Mesendoderm (in vitro differentiated cells): ENCODE data around the gene CCDC150.
"Not testable (repeated sequence)": the region's sequence is repeated elsewhere in the genome, so short reads cannot be mapped to it uniquely, and the experiment has no call there.

ENCODE experiments used
- DNase-seq: peaks from one replicate; pipeline ENCODE4 v3.0.0; 2013
- H2AK5ac ChIP-seq: 2 replicates; pipeline ENCODE4 v1.6.1; 2013; ENCODE audit warnings: low read length, inconsistent platforms
- H2BK120ac ChIP-seq: 2 replicates; pipeline ENCODE4 v1.6.1; 2013; ENCODE audit warnings: low read depth, mild to moderate bottlenecking, low read length, moderate library complexity, mixed read lengths
- H2BK15ac ChIP-seq: replicated peaks from 2 replicates; pipeline ENCODE4 v1.6.1; 2013; ENCODE audit warnings: low read depth, mild to moderate bottlenecking, moderate library complexity
- H2BK5ac ChIP-seq: 2 replicates; pipeline ENCODE4 v1.6.1; 2013; ENCODE audit warnings: low read length, inconsistent platforms
- H3K18ac ChIP-seq: 2 replicates; pipeline ENCODE4 v1.6.1; 2013; ENCODE audit warnings: mild to moderate bottlenecking, low read length, mixed read lengths
- H3K23ac ChIP-seq: one replicate; pipeline ENCODE4 v1.6.1; 2013; ENCODE audit warnings: low read length
- H3K27ac ChIP-seq: 2 replicates; pipeline ENCODE4 v1.5.1; 2013; ENCODE audit warnings: low read depth, mild to moderate bottlenecking, inconsistent platforms, low read length, moderate library complexity
- H3K27me3 ChIP-seq: 2 replicates; pipeline ENCODE4 v1.6.1; 2013; ENCODE audit warnings: low read length, control low read depth, mild to moderate bottlenecking, inconsistent platforms; ENCODE audit not compliant: insufficient read depth, poor library complexity
- H3K36me3 ChIP-seq: 2 replicates; pipeline ENCODE4 v1.6.1; 2013; ENCODE audit warnings: low read length, inconsistent platforms; ENCODE audit not compliant: control insufficient read depth, insufficient read depth
- H3K4ac ChIP-seq: one replicate; pipeline ENCODE4 v1.6.1; 2013; ENCODE audit warnings: low read depth, mild to moderate bottlenecking, low read length, moderate library complexity
- H3K4me1 ChIP-seq: 2 replicates; pipeline ENCODE4 v1.6.1; 2013; ENCODE audit warnings: low read depth, low read length, inconsistent platforms; ENCODE audit not compliant: control insufficient read depth
- H3K4me2 ChIP-seq: 2 replicates; pipeline ENCODE4 v1.6.1; 2013; ENCODE audit warnings: low read length
- H3K4me3 ChIP-seq: 2 replicates; pipeline ENCODE4 v1.5.1; 2013; ENCODE audit warnings: mild to moderate bottlenecking, low read length
- H3K56ac ChIP-seq: one replicate; pipeline ENCODE4 v1.6.1; 2013; ENCODE audit warnings: low read length
- H3K79me1 ChIP-seq: 2 replicates; pipeline ENCODE4 v1.6.1; 2013; ENCODE audit warnings: low read length, inconsistent platforms
- H3K79me2 ChIP-seq: 2 replicates; pipeline ENCODE4 v1.6.1; 2013; ENCODE audit warnings: mild to moderate bottlenecking, low read length; ENCODE audit not compliant: control insufficient read depth, insufficient read depth
- H3K9ac ChIP-seq: 2 replicates; pipeline ENCODE4 v1.6.1; 2013; ENCODE audit warnings: low read length, inconsistent platforms
- H4K5ac ChIP-seq: one replicate; pipeline ENCODE4 v1.6.1; 2013; ENCODE audit warnings: low read length
- H4K8ac ChIP-seq: one replicate; pipeline ENCODE4 v1.6.1; 2013; ENCODE audit warnings: low read depth, mild to moderate bottlenecking, control low read depth, low read length, moderate library complexity
- WGBS: extraction: QIAGEN DNeasy Blood & Tissue Kit; methylation state at CpG from one replicate; pipeline ENCODE4 v1.1.7; 2013; ENCODE audit warnings: low lambda C conversion rate, missing lambda C conversion rate; ENCODE audit not compliant: insufficient coverage; ENCODE audit errors: extremely low coverage; 5-methylcytosine and 5-hydroxymethylcytosine counted together

Gene CCDC150

DNA sequence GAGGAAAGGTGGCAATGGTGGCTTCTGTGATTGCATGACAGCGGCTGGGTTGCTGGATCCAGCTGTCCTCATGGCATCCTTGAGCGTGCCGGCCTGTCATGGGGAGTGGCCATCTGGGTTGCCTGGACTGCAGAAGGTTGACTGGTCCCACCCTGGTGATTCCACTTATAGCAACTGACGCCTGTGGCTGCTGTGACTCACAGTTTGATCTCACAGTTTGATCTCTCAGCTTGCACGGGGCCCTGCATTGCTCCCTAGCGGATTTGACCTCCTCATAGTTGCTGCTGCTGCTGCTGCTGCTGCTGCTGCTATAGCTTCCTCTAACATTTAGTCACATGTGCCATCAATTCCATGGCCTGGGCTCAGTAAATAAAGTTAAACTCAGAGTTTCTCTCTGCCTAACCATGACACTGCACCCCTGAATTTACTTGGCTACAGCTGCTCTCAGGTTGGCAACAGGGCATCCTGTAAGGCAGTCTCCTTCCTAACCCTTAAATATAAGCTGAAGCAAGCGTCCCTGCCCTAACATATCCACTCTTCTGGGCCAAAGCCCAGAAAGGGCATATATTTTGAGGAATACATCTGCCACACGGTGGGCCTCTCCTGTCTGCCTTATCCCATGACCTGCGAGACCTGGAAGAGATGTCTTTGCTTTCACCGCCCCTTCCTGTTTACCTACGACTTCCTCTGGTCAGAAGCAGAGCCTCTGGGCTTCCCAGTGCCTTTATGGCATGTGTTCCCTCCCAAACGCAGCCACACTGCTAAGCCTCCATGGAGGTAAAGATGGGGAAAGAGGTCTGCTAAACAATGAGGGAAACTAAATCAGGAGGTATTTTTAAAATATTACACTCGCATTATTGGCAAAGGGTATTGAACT, 37.8 kb upstream of the CCDC150 start:
- Histone ChIP-seq H3K27ac (no peak overlapping the region), H3K18ac (no peak overlapping the region), H3K4ac (no peak overlapping the region), H3K23ac (no peak overlapping the region), H3K36me3 (no peaks in the 10 kb centered on the region), H2BK120ac (no peak overlapping the region), H3K9ac (no peak overlapping the region), H4K8ac (no peak overlapping the region), H2BK15ac (no peak overlapping the region), H3K4me2 (no peak overlapping the region), H2BK5ac (no peak overlapping the region), H3K4me1 (peaks cover 3% of the 10 kb centered on the region), H4K5ac (no peak overlapping the region), H2AK5ac (no peak overlapping the region), H3K27me3 (no peaks in the 10 kb centered on the region), H3K79me2 (no peaks in the 10 kb centered on the region), H3K4me3 (no peak overlapping the region), H3K56ac (peak overlapping the region; percentile 31), H3K79me1 (no peaks in the 10 kb centered on the region)
- WGBS = no CpG with 5 or more reads among the region's 13 CpGs
- DNase-seq = peak; percentile 52

DNA sequence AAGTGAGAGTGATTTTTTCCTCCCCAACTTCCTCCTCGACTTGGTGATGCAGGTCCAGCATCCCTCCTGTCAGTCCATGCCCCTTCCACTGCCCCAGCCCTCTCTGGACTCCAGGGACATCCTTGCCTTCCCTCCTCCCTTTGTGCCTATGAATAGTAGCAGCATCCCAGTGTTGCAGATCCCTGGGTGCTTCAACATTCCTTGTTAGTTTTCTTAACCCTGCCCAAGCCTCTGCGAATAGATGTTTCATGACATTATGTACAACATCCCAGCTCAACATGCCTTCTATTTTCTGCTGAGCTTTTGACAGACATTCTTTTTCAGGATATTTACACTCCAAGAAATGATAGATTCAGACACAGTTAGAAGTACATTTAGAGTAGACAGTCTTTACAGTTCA, 35.3 kb upstream of the CCDC150 start:
- Histone ChIP-seq H3K27ac (no peak overlapping the region), H2BK5ac (no peak overlapping the region), H3K4ac (no peak overlapping the region), H2AK5ac (no peak overlapping the region), H2BK15ac (no peak overlapping the region), H3K9ac (no peak overlapping the region), H3K18ac (no peak overlapping the region), H4K8ac (no peak overlapping the region), H4K5ac (no peak overlapping the region), H3K4me3 (no peak overlapping the region), H3K36me3 (no peaks in the 10 kb centered on the region), H3K56ac (no peak overlapping the region), H3K4me1 (peaks cover 3% of the 10 kb centered on the region), H3K79me2 (no peaks in the 10 kb centered on the region), H3K27me3 (no peaks in the 10 kb centered on the region), H2BK120ac (no peak overlapping the region), H3K79me1 (no peaks in the 10 kb centered on the region), H3K4me2 (no peak overlapping the region), H3K23ac (no peak overlapping the region)
- no peak for DNase-seq
- no CpG with 5 or more reads among the region's 2 CpGs for WGBS

DNA sequence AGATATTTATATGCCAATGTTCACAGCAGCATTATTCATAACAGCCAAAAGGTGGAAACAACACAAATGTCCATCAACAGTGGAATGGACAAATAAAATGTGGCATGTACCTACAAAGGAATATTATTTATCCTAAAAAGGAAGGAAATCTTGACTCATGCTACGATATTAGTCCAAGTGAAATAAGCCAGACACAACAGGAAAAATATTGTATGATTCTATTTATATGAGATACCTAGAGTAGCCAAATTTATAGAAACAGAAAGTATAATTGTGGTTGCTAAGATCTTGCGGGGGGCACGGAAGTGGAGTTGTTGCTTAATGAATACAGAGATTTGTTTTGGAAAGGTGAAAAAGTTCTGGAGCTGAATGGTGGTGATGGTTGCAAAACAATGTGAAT, 33.0 kb upstream of the CCDC150 start:
- Histone ChIP-seq H3K4ac (no peak overlapping the region), H2BK120ac (no peak overlapping the region), H3K18ac (no peak overlapping the region), H2BK5ac (no peak overlapping the region), H2AK5ac (no peak overlapping the region), H3K79me2 (no peaks in the 10 kb centered on the region), H3K9ac (no peak overlapping the region), H3K79me1 (no peaks in the 10 kb centered on the region), H3K4me3 (no peak overlapping the region), H4K8ac (no peak overlapping the region), H3K4me1 (peaks cover 3% of the 10 kb centered on the region), H3K23ac (no peak overlapping the region), H3K56ac (no peak overlapping the region), H3K36me3 (no peaks in the 10 kb centered on the region), H3K27ac (no peak overlapping the region), H3K4me2 (no peak overlapping the region), H3K27me3 (no peaks in the 10 kb centered on the region), H2BK15ac (no peak overlapping the region), H4K5ac (no peak overlapping the region)
- WGBS = no CpG with 5 or more reads among the region's 3 CpGs
- no peak for DNase-seq

DNA sequence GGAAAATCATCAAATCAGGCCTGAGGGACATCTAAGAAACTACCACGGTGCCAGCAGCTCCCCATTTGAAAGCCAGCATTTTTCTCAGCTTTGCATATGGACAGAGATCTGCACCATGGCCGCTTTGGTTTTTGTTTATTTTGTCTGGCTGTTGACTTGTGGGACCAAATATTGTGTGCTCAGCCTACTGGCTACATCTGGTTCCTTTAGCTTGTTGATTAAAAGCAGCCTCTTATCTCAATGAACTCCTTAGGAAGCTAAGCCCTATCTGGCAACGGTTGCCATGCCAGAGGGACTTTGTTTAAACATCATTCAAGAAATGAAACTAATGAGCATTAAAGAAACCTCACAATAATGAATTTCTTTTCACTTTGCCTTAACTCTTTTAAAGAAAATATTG, 32.4 kb upstream of the CCDC150 start:
- no peak overlapping the region for H3K27ac ChIP-seq
- H2BK5ac ChIP-seq = no peak overlapping the region
- WGBS = no CpG with 5 or more reads among the region's 3 CpGs

DNA sequence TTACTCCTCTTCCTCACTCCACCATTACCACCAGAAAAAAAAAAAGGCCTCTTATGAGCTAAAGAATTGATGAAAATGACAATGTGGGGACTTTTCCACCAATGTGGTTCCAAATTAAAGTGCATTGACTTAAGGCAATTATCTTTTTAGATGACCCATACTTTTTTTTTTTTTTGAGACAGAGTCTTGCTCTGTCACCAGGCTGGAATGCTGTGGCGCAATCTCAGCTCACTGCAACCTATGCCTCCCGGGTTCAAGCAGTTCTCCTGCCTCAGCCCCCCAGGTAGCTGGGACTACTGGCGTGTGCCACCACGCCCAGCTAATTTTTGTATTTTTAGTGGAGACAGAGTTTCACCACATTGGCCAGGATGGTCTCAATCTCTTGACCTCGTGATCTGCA, 31.6 kb upstream of the CCDC150 start:
- not testable (repeated sequence) for DNase-seq, H3K23ac ChIP-seq, H3K4ac ChIP-seq, H3K4me3 ChIP-seq, H3K9ac ChIP-seq, H3K27ac ChIP-seq, H2BK15ac ChIP-seq, H3K79me1 ChIP-seq, H3K4me2 ChIP-seq, H2BK120ac ChIP-seq, H2BK5ac ChIP-seq, H2AK5ac ChIP-seq, H4K8ac ChIP-seq, H3K79me2 ChIP-seq, H3K18ac ChIP-seq, H4K5ac ChIP-seq, H3K56ac ChIP-seq, H3K27me3 ChIP-seq, H3K36me3 ChIP-seq, H3K4me1 ChIP-seq
- no CpG with 5 or more reads among the region's 5 CpGs for WGBS

More for the DNA sequence above, 32.4 kb upstream of the CCDC150 start:
- Histone ChIP-seq H3K4ac (no peak overlapping the region), H3K36me3 (no peaks in the 10 kb centered on the region), H3K79me1 (no peaks in the 10 kb centered on the region), H3K56ac (no peak overlapping the region), H2BK15ac (no peak overlapping the region), H3K9ac (no peak overlapping the region), H3K23ac (no peak overlapping the region), H3K4me1 (no peaks in the 10 kb centered on the region), H4K8ac (no peak overlapping the region), H3K79me2 (no peaks in the 10 kb centered on the region), H3K4me3 (no peak overlapping the region), H2AK5ac (no peak overlapping the region), H3K4me2 (no peak overlapping the region), H3K18ac (no peak overlapping the region), H2BK120ac (no peak overlapping the region), H4K5ac (no peak overlapping the region), H3K27me3 (no peaks in the 10 kb centered on the region)
- peak; percentile 78 for DNase-seq

DNA sequence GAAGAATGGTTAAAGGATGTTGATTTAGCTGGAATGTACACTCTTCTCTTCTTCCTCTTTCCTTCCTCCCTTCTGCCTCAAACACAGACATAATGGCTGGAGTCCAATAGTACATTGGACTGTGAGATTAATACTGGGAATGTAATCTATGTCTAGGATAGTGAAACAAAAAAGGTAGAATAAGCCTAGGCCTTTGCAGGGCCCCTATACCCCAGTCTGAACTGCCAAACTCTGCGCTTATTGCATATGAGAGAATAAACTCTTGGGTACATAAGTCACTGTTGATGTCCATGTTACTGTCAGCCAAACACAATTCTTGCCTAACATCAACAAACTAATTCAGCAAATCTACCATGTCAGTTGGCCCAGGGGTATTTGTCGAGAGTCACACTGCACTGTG, 29.7 kb upstream of the CCDC150 start:
- Histone ChIP-seq H4K8ac (no peak overlapping the region), H3K4me2 (no peak overlapping the region), H3K4me3 (no peak overlapping the region), H3K27me3 (no peaks in the 10 kb centered on the region), H3K18ac (no peak overlapping the region), H2BK15ac (no peak overlapping the region), H4K5ac (no peak overlapping the region), H2BK120ac (no peak overlapping the region), H3K36me3 (no peaks in the 10 kb centered on the region), H2BK5ac (no peak overlapping the region), H3K56ac (no peak overlapping the region), H3K79me2 (no peaks in the 10 kb centered on the region), H3K23ac (no peak overlapping the region), H2AK5ac (no peak overlapping the region), H3K79me1 (no peaks in the 10 kb centered on the region), H3K27ac (no peak overlapping the region), H3K9ac (no peak overlapping the region), H3K4me1 (no peaks in the 10 kb centered on the region), H3K4ac (no peak overlapping the region)
- WGBS = no CpG with 5 or more reads among the region's 2 CpGs
- DNase-seq = no peak
